ENCODE results near the gene RBM4B.

DNA sequence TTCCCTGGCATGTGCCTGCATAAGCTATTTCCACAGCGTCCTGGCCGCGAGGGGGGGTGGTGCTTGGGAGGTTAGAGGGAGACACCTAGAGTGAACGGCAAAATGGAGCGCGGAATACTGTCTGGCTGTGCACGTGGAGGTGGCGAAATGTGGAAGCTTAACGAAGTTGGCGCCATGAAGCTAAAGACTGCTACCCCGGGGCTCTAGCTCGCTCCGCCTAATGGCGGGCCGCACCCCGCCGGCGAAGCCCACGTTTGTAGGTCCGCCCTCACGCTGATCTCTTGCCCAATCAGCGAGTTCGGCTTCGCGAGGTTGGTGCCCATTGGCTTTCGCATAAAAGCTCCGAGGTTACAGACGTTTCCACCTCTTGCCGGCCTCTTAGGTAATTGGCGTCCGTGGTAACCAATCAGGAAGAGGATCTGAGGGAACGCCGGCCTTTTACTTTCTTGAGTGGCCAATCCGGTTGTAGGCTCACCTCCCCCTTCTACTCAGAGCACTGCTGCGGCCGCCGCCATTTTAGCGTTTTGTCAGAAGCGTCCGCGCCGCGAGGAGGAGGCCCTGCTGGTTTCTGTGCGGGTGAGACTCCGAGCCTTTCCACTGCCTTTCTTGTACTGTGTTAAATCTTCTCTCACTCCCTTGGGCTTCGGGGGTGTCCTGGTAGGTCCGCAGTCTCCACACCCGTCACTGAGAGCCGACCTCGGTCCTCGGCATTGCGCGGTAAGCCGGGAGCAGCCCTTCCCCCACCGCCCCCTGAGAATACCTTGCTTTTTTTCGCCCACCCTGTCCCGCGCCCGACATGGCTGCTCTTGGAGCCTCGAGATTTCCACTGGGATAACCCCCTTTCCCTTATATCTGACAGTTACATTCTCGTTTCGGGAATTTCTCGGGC lies 39.3 kb downstream of the RBM4B start, which contains the start of gene RBM4:
- TF ChIP-seq ZNF138 (CRISPR knock-in tag; conservative IDR thresholded peaks at IDR 0.05) (no peak), TEAD4 (CRISPR knock-in tag; IDR thresholded peaks at IDR 0.05) (no peak)
- TF ChIP-seq, protein P1, sequence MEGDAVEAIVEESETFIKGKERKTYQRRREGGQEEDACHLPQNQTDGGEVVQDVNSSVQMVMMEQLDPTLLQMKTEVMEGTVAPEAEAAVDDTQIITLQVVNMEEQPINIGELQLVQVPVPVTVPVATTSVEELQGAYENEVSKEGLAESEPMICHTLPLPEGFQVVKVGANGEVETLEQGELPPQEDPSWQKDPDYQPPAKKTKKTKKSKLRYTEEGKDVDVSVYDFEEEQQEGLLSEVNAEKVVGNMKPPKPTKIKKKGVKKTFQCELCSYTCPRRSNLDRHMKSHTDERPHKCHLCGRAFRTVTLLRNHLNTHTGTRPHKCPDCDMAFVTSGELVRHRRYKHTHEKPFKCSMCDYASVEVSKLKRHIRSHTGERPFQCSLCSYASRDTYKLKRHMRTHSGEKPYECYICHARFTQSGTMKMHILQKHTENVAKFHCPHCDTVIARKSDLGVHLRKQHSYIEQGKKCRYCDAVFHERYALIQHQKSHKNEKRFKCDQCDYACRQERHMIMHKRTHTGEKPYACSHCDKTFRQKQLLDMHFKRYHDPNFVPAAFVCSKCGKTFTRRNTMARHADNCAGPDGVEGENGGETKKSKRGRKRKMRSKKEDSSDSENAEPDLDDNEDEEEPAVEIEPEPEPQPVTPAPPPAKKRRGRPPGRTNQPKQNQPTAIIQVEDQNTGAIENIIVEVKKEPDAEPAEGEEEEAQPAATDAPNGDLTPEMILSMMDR (IDR thresholded peaks at IDR 0.05) = no peak
- TF ChIP-seq, protein P2, sequence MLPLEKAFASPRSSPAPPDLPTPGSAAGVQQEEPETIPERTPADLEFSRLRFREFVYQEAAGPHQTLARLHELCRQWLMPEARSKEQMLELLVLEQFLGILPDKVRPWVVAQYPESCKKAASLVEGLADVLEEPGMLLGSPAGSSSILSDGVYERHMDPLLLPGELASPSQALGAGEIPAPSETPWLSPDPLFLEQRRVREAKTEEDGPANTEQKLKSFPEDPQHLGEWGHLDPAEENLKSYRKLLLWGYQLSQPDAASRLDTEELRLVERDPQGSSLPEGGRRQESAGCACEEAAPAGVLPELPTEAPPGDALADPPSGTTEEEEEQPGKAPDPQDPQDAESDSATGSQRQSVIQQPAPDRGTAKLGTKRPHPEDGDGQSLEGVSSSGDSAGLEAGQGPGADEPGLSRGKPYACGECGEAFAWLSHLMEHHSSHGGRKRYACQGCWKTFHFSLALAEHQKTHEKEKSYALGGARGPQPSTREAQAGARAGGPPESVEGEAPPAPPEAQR (CRISPR knock-in tag; IDR thresholded peaks at IDR 0.05) = no peak

Data from WTC11 (cell line).